ENCODE results near the gene SGO2.

The SGO2 gene

GRCh38 chr2:200617156-200618053, 91.4 kb downstream of the SGO2 start:
- no peak for TF ChIP-seq CTCF (IDR thresholded peaks at IDR 0.05)

- TF ChIP-seq CTCF (IDR thresholded peaks at IDR 0.05), result no peak
These were observed 92.0 kb downstream of the SGO2 start for GRCh38 chr2:200618054-200618419.

DNA sequence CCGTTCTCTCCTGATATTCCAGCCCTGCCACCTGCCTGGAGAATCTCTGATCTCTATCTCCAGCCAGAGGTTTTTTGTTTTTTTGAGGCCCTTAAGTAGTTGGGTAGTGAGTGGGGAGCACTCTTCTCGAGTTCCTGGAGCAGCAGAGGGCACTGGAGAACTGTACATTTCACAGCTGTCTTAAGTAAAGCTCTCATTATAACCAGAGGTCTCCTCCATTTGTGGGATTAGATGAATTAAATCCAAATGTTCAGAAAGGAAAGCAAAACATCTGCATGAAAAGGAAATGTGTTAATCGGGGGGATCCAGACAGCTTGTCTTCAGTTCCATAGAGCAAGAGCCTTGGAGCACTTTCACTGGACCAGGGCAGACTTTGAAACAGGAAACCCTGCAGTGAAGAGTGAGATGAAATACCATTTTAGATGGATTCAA, 92.6 kb downstream of the SGO2 start:
- peak; percentile 37; the same call in 1 of the 2 replicates for TF ChIP-seq CTCF (IDR thresholded peaks at IDR 0.05)

DNA sequence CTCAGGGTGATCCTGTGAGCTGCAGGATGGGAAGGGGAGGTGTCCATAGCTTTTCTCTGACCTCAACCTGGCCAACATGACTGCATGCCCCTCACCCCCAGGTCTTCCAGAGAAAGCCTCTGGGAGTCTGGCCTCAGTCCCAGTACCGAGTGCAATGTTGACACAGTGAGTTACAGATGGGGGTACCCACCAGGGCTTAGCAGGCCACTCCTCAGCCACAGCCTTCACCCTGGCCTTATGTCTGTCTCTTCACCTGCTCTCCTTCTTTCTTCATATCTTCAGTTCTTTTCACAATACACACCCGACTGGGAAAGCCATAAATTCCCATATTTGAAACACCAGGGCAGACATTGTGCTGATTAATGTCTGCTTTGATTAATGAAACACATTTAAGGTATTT, 93.3 kb downstream of the SGO2 start:
- TF ChIP-seq CTCF (IDR thresholded peaks at IDR 0.05), result no peak

DNA sequence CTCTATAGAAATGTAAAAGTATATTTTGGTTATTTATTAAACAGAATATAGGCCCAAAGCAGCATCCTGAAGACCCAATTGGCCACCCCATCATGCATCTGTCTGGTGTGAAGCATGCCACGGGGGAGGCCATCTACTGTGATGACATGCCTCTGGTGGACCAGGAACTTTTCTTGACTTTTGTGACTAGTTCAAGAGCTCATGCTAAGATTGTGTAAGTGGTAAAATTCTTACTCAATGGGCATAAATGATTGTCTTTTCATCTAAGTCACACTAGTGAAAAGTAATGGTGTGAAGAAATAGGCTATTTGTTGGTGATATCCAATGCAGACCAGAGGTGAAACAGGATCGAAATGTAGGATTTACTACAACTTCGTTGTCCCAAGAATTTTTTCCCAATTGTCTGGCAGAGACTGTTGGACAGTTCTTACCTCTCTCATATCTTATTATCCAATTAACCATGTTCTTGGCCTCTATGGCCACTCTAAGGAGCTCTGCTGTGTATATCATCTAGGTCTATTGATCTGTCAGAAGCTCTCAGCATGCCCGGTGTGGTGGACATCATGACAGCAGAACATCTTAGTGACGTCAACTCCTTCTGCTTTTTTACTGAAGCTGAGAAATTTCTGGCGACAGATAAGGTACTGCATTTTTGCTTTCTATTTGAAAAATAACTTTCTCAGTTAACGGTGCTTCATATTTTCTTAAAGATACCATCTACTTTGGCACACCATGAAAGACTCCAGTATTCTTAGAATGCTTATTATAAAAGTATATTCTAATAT, 94.8 kb downstream of the SGO2 start:
- no peak for TF ChIP-seq CTCF (IDR thresholded peaks at IDR 0.05)

- no peak for TF ChIP-seq CTCF (IDR thresholded peaks at IDR 0.05)
These were observed 96.1 kb downstream of the SGO2 start for GRCh38 chr2:200622106-200622505.

- no peak for TF ChIP-seq CTCF (IDR thresholded peaks at IDR 0.05)
These were observed 98.0 kb downstream of the SGO2 start for GRCh38 chr2:200624026-200624425.

All from LNCAP (cell line).